Endothelial cell (in vitro differentiated cells): ENCODE results near the gene UBXN4. TPM values are rescaled to one million over a fixed set of nuclear protein-coding genes. Genes with fewer than 3 reads are reported as not detected.
"Not testable (repeated sequence)": the region's sequence is repeated elsewhere in the genome, so short reads cannot be mapped to it uniquely, and the experiment has no call there.

Source experiments
- DNase-seq: peaks from one replicate; pipeline ENCODE4 v3.0.0; 2021; ENCODE audit warnings: low spot score
- H3K27ac Mint-ChIP-seq: one replicate; pipeline ENCODE4 v1.8.0; 2021; ENCODE audit warnings: mixed read lengths, inconsistent platforms; ENCODE audit not compliant: unreplicated experiment
- H3K27me3 Mint-ChIP-seq: one replicate; pipeline ENCODE4 v1.8.0; 2021; ENCODE audit warnings: mild to moderate bottlenecking, moderate library complexity, mixed read lengths, inconsistent platforms; ENCODE audit not compliant: unreplicated experiment
- H3K36me3 Mint-ChIP-seq: one replicate; pipeline ENCODE4 v1.8.0; 2021; ENCODE audit warnings: mild to moderate bottlenecking, low read depth, mixed read lengths, inconsistent platforms; ENCODE audit not compliant: unreplicated experiment
- H3K4me1 Mint-ChIP-seq: one replicate; pipeline ENCODE4 v1.8.0; 2021; ENCODE audit warnings: mild to moderate bottlenecking, mixed read lengths, inconsistent platforms; ENCODE audit not compliant: unreplicated experiment
- H3K4me3 Mint-ChIP-seq: one replicate; pipeline ENCODE4 v1.8.0; 2021; ENCODE audit warnings: mild to moderate bottlenecking, mixed read lengths, inconsistent platforms; ENCODE audit not compliant: unreplicated experiment
- H3K9me3 Mint-ChIP-seq: one replicate; pipeline ENCODE4 v1.8.0; 2021; ENCODE audit warnings: mixed read lengths, inconsistent platforms; ENCODE audit not compliant: unreplicated experiment
- total RNA-seq: library from RNA; stranded (reverse); fragmentation: NEBNext Ultra II Directional; extraction: Animal tissue kit (Norgen Biotek cat#: 25700); gene quantifications from one replicate; pipeline ENCODE4 v1.2.1, GENCODE V29; 2021; ENCODE audit not compliant: unreplicated experiment
- TF ChIP-seq, protein P1 (sequence below): fragments of 200-600 bp; sonication (generic); IDR thresholded peaks from one replicate; pipeline ENCODE4 v1.5.0; 2021; ENCODE audit warnings: antibody characterized with exemption; ENCODE audit not compliant: unreplicated experiment

Gene UBXN4
- total RNA-seq, 1 donor from 2014 or later: 101 TPM

GRCh38 chr2:135786823-135787222, 45.2 kb downstream of the UBXN4 start:
- H3K4me1 Mint-ChIP-seq: peaks cover 3% of the 10 kb centered on the region
- no peaks in the 10 kb centered on the region for H3K27me3 Mint-ChIP-seq
- TF ChIP-seq, protein P1, sequence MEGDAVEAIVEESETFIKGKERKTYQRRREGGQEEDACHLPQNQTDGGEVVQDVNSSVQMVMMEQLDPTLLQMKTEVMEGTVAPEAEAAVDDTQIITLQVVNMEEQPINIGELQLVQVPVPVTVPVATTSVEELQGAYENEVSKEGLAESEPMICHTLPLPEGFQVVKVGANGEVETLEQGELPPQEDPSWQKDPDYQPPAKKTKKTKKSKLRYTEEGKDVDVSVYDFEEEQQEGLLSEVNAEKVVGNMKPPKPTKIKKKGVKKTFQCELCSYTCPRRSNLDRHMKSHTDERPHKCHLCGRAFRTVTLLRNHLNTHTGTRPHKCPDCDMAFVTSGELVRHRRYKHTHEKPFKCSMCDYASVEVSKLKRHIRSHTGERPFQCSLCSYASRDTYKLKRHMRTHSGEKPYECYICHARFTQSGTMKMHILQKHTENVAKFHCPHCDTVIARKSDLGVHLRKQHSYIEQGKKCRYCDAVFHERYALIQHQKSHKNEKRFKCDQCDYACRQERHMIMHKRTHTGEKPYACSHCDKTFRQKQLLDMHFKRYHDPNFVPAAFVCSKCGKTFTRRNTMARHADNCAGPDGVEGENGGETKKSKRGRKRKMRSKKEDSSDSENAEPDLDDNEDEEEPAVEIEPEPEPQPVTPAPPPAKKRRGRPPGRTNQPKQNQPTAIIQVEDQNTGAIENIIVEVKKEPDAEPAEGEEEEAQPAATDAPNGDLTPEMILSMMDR: no peak
- H3K27ac Mint-ChIP-seq: no peak overlapping the region
- no peak for DNase-seq
- H3K9me3 Mint-ChIP-seq: no peaks in the 10 kb centered on the region
- H3K4me3 Mint-ChIP-seq: no peak overlapping the region
- H3K36me3 Mint-ChIP-seq: peaks cover 43% of the 10 kb centered on the region

DNA sequence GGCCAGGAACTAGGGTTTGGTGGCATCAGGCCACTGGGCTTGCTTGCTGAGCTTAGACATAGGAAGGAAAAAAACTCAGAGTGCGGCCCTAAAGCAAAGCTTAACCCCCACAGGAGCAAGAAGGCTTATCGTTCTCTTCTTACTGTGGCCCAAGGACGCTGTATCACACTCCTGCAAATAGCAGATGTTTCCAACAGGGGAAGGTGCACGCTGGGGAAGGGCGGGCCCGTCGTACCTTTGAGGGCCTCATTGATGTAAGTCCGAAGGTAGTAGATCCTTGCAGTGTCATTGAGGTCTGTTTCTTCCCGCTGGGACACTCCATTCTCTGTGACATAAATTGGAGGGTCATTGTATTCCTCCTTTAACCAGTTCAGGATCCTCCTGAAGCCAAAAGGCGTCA, 48.8 kb downstream of the UBXN4 start:
- H3K27me3 Mint-ChIP-seq: peaks cover 2% of the 10 kb centered on the region
- H3K36me3 Mint-ChIP-seq: peaks cover 12% of the 10 kb centered on the region
- H3K4me3 Mint-ChIP-seq: no peak overlapping the region
- H3K4me1 Mint-ChIP-seq: peaks cover 3% of the 10 kb centered on the region
- no peak overlapping the region for H3K27ac Mint-ChIP-seq
- TF ChIP-seq, protein P1: no peak
- DNase-seq: no peak
- H3K9me3 Mint-ChIP-seq: no peaks in the 10 kb centered on the region

- Mint-ChIP-seq H3K36me3 (peaks cover 5% of the 10 kb centered on the region), H3K27ac (no peak overlapping the region), H3K4me3 (no peak overlapping the region), H3K4me1 (peaks cover 3% of the 10 kb centered on the region), H3K9me3 (no peaks in the 10 kb centered on the region), H3K27me3 (peaks cover 2% of the 10 kb centered on the region)
- TF ChIP-seq, protein P1: no peak
- DNase-seq: no peak
These were observed 49.9 kb downstream of the UBXN4 start for GRCh38 chr2:135791418-135792190.

- TF ChIP-seq, protein P1: no peak
- Mint-ChIP-seq H3K4me3 (no peak overlapping the region), H3K27me3 (peaks cover 2% of the 10 kb centered on the region), H3K9me3 (no peaks in the 10 kb centered on the region), H3K27ac (no peak overlapping the region), H3K4me1 (peaks cover 3% of the 10 kb centered on the region), H3K36me3 (no peaks in the 10 kb centered on the region)
- DNase-seq: no peak
These were observed 50.9 kb downstream of the UBXN4 start for GRCh38 chr2:135792401-135793150.

DNA sequence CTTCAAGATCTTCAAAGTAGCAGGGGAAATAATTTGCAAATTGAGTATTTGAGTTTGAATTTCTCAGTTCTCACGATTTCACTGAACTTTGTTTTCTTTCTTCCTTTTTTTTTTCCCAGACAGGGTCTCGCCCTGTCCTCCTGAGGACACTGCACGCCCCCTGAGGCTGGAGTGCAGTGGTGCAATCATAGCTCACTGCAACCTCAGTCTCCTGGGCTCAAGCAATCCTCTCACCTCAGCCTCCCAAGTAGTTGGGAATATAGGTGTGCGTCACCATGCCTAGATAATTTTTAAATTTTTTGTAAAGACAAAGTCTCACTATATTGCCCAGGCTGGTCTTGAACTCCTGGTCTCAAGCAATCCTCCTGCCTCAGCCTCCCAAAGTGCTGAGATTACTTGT, 54.0 kb downstream of the UBXN4 start:
- TF ChIP-seq, protein P1: peak; percentile 27
- not testable (repeated sequence) for H3K4me1 Mint-ChIP-seq, H3K9me3 Mint-ChIP-seq, H3K27me3 Mint-ChIP-seq, H3K27ac Mint-ChIP-seq, H3K4me3 Mint-ChIP-seq, DNase-seq, H3K36me3 Mint-ChIP-seq
